A549 (cell line): ENCODE data around the gene SMU1. TPM values are rescaled to one million over a fixed set of nuclear protein-coding genes. Genes with fewer than 3 reads are reported as not detected.

Experiments
- ATAC-seq, 2 experiments: fragments of 200-7000 bp in 1 of 2; fragments of >200 bp in 1 of 2; cut with Nextera tagmentation in 1 of 2; cut with Tn5 transposase in 1 of 2; 3 replicates each; pipeline versions ENCODE4 v1.8.0 to v1.9.1; 2018 to 2020; ENCODE audit warnings: mild to moderate bottlenecking in 1 of 2, moderate library complexity in 1 of 2
- CTCF ChIA-PET: fragments of 300-600 bp; sonication (Branson Sonifier 250); formaldehyde crosslinking; extraction: SDS; loops from one replicate; lab custom pipeline; 2021; ENCODE audit warnings: antibody characterized with exemption, inconsistent platforms; lab: Yijun Ruan, JAX
- POLR2A ChIA-PET: fragments of 350-600 bp; formaldehyde crosslinking; extraction: SDS; loops from one replicate; lab custom pipeline; 2021; ENCODE audit warnings: antibody characterized with exemption, inconsistent platforms; lab: Yijun Ruan, JAX
- DNase-seq, 2 experiments: peaks; one replicate each; pipeline versions ENCODE4 v3.0.0 to v3.0.0-alpha.2; 2011 to 2016; ENCODE audit warnings: low read depth in 1 of 2, low spot score in 1 of 2
- FAIRE-seq: peaks from 2 replicates; lab custom pipeline; 2011; peaks lifted over from hg19 to GRCh38; lab: Jason Lieb, UNC
- H3K27ac ChIP-seq, 2 experiments: fragments of >200 bp; sonication (Bioruptor Twin); formaldehyde crosslinking; 3 replicates each; pipeline ENCODE4 v1.5.1; 2016 to 2017
- H3K4me1 ChIP-seq: fragments of >200 bp; sonication (Bioruptor Twin); formaldehyde crosslinking; 3 replicates; pipeline ENCODE4 v1.6.1; 2016
- H3K4me2 ChIP-seq: fragments of >200 bp; sonication (Bioruptor Twin); formaldehyde crosslinking; 3 replicates; pipeline ENCODE4 v1.6.1; 2016
- H3K4me3 ChIP-seq: fragments of >200 bp; sonication (Bioruptor Twin); formaldehyde crosslinking; 3 replicates; pipeline ENCODE4 v1.5.1; 2016
- H3K9me3 ChIP-seq: fragments of >200 bp; sonication (Bioruptor Twin); formaldehyde crosslinking; 3 replicates; pipeline ENCODE4 v1.6.1; 2016
- CBX2 ChIP-seq: fragments of 200-600 bp; sonication (generic); IDR thresholded peaks from 2 replicates; pipeline ENCODE4 v1.6.1; 2016; ENCODE audit warnings: low read depth, mild to moderate bottlenecking, borderline replicate concordance
- CBX8 ChIP-seq: fragments of 200-600 bp; sonication (generic); IDR thresholded peaks from 2 replicates; pipeline ENCODE4 v1.6.1; 2016
- CEBPB ChIP-seq, 2 experiments: fragments of >200 bp in 1 of 2; sonication (Bioruptor Twin) in 1 of 2; formaldehyde crosslinking in 1 of 2; IDR thresholded peaks; 2 replicates each; pipeline ENCODE4 v1.6.1; 2012 to 2016
- EHMT2 ChIP-seq: fragments of 200-600 bp; sonication (generic); IDR thresholded peaks from 2 replicates; pipeline ENCODE4 v1.6.1; 2016; ENCODE audit warnings: antibody characterized with exemption, low read depth, mild to moderate bottlenecking, moderate library complexity
- EP300 ChIP-seq, 2 experiments: fragments of >200 bp; sonication (Bioruptor Twin); formaldehyde crosslinking; IDR thresholded peaks; 2 replicates in 1 of 2; 3 replicates in 1 of 2; pipeline ENCODE4 v1.6.1; 2016 to 2017
- FOSB ChIP-seq: fragments of 250-450 bp; sonication (Bioruptor Pico); IDR thresholded peaks from 2 replicates; pipeline ENCODE4 v1.5.0; 2020; ENCODE audit warnings: mild to moderate bottlenecking, moderate library complexity
- FOSL2 ChIP-seq, 2 experiments: fragments of 450-650 bp in 1 of 2; fragments of >200 bp in 1 of 2; sonication (Bioruptor Twin) in 1 of 2; formaldehyde crosslinking; IDR thresholded peaks; 2 replicates each; pipeline versions ENCODE4 v1.5.0 to v1.6.1; 2016 to 2020; ENCODE audit warnings: mild to moderate bottlenecking in 1 of 2, moderate library complexity in 1 of 2
- JUN ChIP-seq, 2 experiments: fragments of >200 bp; sonication (Bioruptor Twin); formaldehyde crosslinking; IDR thresholded peaks; 2 replicates in 1 of 2; 3 replicates in 1 of 2; pipeline ENCODE4 v1.6.1; 2016 to 2017
- MAFK ChIP-seq: fragments of 450-650 bp; IDR thresholded peaks from 2 replicates; pipeline ENCODE4 v1.6.1; 2014; ENCODE audit not compliant: partially characterized antibody
- MAZ ChIP-seq: fragments of 150-350 bp; IDR thresholded peaks from 2 replicates; pipeline ENCODE4 v1.6.1; 2014; ENCODE audit warnings: antibody characterized with exemption, low read depth, low read length, borderline replicate concordance
- MYC ChIP-seq: IDR thresholded peaks from 2 replicates; pipeline ENCODE4 v1.6.1; 2012; ENCODE audit warnings: mild to moderate bottlenecking, inconsistent platforms, low read length, improper control_type of control experiment, borderline replicate concordance
- NFE2L2 ChIP-seq: fragments of 150-350 bp; conservative IDR thresholded peaks from 2 replicates; pipeline ENCODE4 v1.6.1; 2014; ENCODE audit warnings: low read length
- NPAS2 ChIP-seq: fragments of 250-450 bp; sonication (Bioruptor Pico); IDR thresholded peaks from 2 replicates; pipeline ENCODE4 v1.8.0; 2022; ENCODE audit warnings: mild to moderate bottlenecking, moderate library complexity, borderline replicate concordance
- POLR2A ChIP-seq: IDR thresholded peaks from 2 replicates; pipeline ENCODE4 v1.6.1; 2012; ENCODE audit warnings: mild to moderate bottlenecking, low read length
- POLR2AphosphoS2 ChIP-seq: conservative IDR thresholded peaks from 2 replicates; pipeline ENCODE4 v1.6.1; 2012; ENCODE audit warnings: low read length, improper control_type of control experiment, inconsistent platforms
- RCOR1 ChIP-seq: fragments of 150-350 bp; IDR thresholded peaks from 2 replicates; pipeline ENCODE4 v1.6.1; 2014; ENCODE audit warnings: antibody characterized with exemption, low read length, low read depth
- TP53 ChIP-seq: fragments of 250-450 bp; sonication (Bioruptor Pico); IDR thresholded peaks from 2 replicates; pipeline ENCODE4 v1.5.0; 2021; ENCODE audit warnings: mild to moderate bottlenecking, moderate library complexity
- WGBS: methylation state at CpG from one replicate; pipeline ENCODE4 v1.1.6; 2017; ENCODE audit errors: missing lambda C conversion rate; 5-methylcytosine and 5-hydroxymethylcytosine counted together
- polyA plus RNA-seq, 4 experiments: library from polyadenylated mRNA; depleted of rRNA in 3 of 4; stranded (reverse); fragments of >200 nt; fragmentation: RNase III in 1 of 4; extraction: RNeasy Plus Mini Kit Qiagen cat#74134 plus additional on column Dnase treatment in 1 of 4; gene quantifications; 2 replicates in 3 of 4; 3 replicates in 1 of 4; pipeline ENCODE4 v1.2.3, GENCODE V29; 2011 to 2017
- TF ChIP-seq, protein P1 (sequence below): IDR thresholded peaks from 2 replicates; pipeline ENCODE4 v1.6.1; 2012
- TF ChIP-seq, protein P2 (sequence below): fragments of >200 bp; sonication (Bioruptor Twin); formaldehyde crosslinking; IDR thresholded peaks from 2 replicates; pipeline ENCODE4 v1.6.1; 2016
- TF ChIP-seq, protein P3 (sequence below): fragments of 150-350 bp; IDR thresholded peaks from 2 replicates; pipeline ENCODE4 v1.6.1; 2014; ENCODE audit warnings: low read depth, mild to moderate bottlenecking, low read length
- TF ChIP-seq, protein P4 (sequence below): fragments of 450-650 bp; IDR thresholded peaks from 2 replicates; pipeline ENCODE4 v1.6.1; 2014; ENCODE audit warnings: antibody characterized with exemption
- TF ChIP-seq, protein P5 (sequence below): IDR thresholded peaks from 2 replicates; pipeline ENCODE4 v1.6.1; 2012

Gene SMU1
- polyA plus RNA-seq, 2 of the 4 experiments (the other 2 are of a cell fraction) = 25.0 to 26.0 TPM

DNA sequence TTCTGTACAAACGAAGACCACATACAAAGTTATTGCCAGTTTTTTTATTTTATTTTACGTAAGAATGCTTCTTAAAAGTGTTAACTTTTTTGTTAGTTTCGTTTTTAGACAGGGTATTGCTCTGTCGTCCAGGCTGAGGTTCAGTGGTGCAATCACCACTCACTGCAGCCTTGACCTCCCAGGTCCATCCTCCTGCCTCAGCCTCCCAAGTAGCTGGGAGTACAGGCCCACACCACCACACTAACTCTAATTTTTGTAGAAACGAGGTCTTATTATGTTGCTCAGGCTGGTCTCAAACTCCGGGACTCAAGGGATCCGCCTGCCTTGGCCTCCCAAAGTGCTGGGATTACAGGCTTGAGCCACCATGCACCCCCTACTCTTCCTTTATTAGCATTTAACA, 53.7 kb downstream of the SMU1 start:
- no peak for FAIRE-seq
- no peak for TF ChIP-seq MAZ
- TF ChIP-seq CBX2 = no peak
- TF ChIP-seq, protein P1, sequence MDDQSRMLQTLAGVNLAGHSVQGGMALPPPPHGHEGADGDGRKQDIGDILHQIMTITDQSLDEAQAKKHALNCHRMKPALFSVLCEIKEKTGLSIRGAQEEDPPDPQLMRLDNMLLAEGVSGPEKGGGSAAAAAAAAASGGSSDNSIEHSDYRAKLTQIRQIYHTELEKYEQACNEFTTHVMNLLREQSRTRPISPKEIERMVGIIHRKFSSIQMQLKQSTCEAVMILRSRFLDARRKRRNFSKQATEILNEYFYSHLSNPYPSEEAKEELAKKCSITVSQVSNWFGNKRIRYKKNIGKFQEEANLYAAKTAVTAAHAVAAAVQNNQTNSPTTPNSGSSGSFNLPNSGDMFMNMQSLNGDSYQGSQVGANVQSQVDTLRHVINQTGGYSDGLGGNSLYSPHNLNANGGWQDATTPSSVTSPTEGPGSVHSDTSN = no peak
- no peak for TF ChIP-seq POLR2AphosphoS2
- no peak for TF ChIP-seq POLR2A
- TF ChIP-seq, protein P2, sequence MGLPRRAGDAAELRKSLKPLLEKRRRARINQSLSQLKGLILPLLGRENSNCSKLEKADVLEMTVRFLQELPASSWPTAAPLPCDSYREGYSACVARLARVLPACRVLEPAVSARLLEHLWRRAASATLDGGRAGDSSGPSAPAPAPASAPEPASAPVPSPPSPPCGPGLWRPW = no peak
- no peak for TF ChIP-seq EHMT2
- TF ChIP-seq, protein P3, sequence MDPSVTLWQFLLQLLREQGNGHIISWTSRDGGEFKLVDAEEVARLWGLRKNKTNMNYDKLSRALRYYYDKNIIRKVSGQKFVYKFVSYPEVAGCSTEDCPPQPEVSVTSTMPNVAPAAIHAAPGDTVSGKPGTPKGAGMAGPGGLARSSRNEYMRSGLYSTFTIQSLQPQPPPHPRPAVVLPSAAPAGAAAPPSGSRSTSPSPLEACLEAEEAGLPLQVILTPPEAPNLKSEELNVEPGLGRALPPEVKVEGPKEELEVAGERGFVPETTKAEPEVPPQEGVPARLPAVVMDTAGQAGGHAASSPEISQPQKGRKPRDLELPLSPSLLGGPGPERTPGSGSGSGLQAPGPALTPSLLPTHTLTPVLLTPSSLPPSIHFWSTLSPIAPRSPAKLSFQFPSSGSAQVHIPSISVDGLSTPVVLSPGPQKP = no peak
- TF ChIP-seq NPAS2 (CRISPR knock-in tag) = no peak
- TF ChIP-seq, protein P4, sequence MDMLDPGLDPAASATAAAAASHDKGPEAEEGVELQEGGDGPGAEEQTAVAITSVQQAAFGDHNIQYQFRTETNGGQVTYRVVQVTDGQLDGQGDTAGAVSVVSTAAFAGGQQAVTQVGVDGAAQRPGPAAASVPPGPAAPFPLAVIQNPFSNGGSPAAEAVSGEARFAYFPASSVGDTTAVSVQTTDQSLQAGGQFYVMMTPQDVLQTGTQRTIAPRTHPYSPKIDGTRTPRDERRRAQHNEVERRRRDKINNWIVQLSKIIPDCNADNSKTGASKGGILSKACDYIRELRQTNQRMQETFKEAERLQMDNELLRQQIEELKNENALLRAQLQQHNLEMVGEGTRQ = no peak
- no peak for TF ChIP-seq RCOR1
- TF ChIP-seq TP53 (CRISPR knock-in tag) = no peak
- TF ChIP-seq FOSL2 (IDR thresholded peaks at IDR 0.05) = no peak
- TF ChIP-seq FOSL2 (CRISPR knock-in tag; IDR thresholded peaks at IDR 0.05) = no peak
- TF ChIP-seq, protein P5, sequence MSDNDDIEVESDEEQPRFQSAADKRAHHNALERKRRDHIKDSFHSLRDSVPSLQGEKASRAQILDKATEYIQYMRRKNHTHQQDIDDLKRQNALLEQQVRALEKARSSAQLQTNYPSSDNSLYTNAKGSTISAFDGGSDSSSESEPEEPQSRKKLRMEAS = no peak
- TF ChIP-seq EP300 (IDR thresholded peaks at IDR 0.05) = no peak
- TF ChIP-seq MYC = no peak
- no peak for TF ChIP-seq JUN (IDR thresholded peaks at IDR 0.05)
- no peak for TF ChIP-seq CEBPB (IDR thresholded peaks at IDR 0.05)
- TF ChIP-seq NFE2L2 = no peak
- no peak for TF ChIP-seq CBX8
- Histone ChIP-seq H3K4me2 (peak overlapping the region; percentile 94), H3K27ac (0 out of 6 replicates have a peak overlapping the region, but pooled peaks of 1 of the 2 experiments have one; percentile 0), H3K4me3 (no peak overlapping the region), H3K4me1 (peaks cover 35% of the 10 kb centered on the region), H3K9me3 (no peaks in the 10 kb centered on the region)
- no peak for DNase-seq
- CTCF ChIA-PET = no interaction called here
- 87% methylated on average over 7 of the region's 7 CpGs for WGBS
- POLR2A ChIA-PET = no interaction called here
- ATAC-seq = no peak

DNA sequence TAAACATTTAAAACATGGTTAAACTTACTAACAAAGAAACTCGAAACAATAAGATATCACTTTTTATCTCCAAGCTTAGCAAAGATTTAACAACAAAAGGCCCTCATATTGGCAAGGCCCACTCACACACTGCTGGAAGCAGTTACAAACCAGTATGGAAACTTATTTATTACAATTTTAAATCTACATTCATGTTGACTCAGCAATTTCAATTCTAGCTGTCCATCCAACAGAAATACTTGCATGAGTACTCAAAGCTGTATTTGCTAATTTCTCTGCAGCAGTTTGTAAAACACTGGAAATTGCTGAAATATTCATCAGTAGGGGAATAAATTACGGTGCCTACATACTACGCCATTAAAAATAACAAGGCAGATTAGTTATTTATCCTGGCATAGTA, 54.2 kb downstream of the SMU1 start:
- ChIA-PET POLR2A (no interaction called here), CTCF (no interaction called here)
- no peak for FAIRE-seq
- WGBS = 92% methylated on average over 3 of the region's 3 CpGs
- Histone ChIP-seq H3K9me3 (no peaks in the 10 kb centered on the region), H3K27ac (0 out of 6 replicates have a peak overlapping the region, but pooled peaks of 1 of the 2 experiments have one; percentile 9), H3K4me1 (peaks cover 30% of the 10 kb centered on the region), H3K4me3 (no peak overlapping the region), H3K4me2 (peak overlapping the region; percentile 94)
- no peak for ATAC-seq
- DNase-seq = no peak
- TF ChIP-seq CBX8 (no peak), MAFK (peak; percentile 97)

DNA sequence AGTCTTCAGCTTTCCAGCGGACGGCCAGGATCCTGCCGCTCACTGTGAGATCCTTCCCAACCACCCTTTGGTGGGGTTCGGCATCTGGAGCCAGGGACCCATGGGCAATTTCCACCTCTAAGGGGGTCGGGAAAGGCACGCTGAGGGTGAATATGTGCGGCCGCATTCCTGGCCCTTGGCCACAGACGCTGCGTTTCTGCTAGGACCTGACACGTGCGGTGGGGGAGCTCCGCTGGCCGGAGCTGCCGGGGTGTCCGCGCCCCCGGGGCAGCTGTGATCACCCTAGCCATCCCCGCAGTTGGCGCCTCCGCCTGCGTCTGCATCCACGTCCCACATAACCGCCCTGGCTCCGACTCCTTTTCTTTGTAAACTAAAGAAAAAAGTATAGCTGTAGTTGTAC, 56.7 kb downstream of the SMU1 start:
- no peak overlapping the region for H3K4me3 ChIP-seq
- no peaks in the 10 kb centered on the region for H3K9me3 ChIP-seq
- WGBS = 96% methylated on average over 25 of the region's 25 CpGs
- POLR2A ChIA-PET = interaction anchor here (0.5 to 0.6 kb wide), 2 partner anchors 96 to 102 kb away, joined by 5 to 9 read pairs; no protein-coding TSS in a partner anchor
- H3K4me1 ChIP-seq = peaks cover 20% of the 10 kb centered on the region; the same call in 2 of the 3 replicates
- no peak for TF ChIP-seq FOSB
- H3K4me2 ChIP-seq = no peak overlapping the region
- FAIRE-seq (no peak), DNase-seq (no peak), ATAC-seq (no peak)
- H3K27ac ChIP-seq = no peak overlapping the region
- CTCF ChIA-PET = interaction anchor here (1.1 to 1.9 kb wide), 3 partner anchors 9 to 438 kb away, joined by 3 to 5 read pairs (median 5); no protein-coding TSS in a partner anchor
